ENCODE results near the gene BPIFB6. TPM values are rescaled to one million over a fixed set of nuclear protein-coding genes. Genes with fewer than 3 reads are reported as not detected.

The BPIFB6 gene
- total RNA-seq, 1 experiment from 2014 or later = not detected

DNA sequence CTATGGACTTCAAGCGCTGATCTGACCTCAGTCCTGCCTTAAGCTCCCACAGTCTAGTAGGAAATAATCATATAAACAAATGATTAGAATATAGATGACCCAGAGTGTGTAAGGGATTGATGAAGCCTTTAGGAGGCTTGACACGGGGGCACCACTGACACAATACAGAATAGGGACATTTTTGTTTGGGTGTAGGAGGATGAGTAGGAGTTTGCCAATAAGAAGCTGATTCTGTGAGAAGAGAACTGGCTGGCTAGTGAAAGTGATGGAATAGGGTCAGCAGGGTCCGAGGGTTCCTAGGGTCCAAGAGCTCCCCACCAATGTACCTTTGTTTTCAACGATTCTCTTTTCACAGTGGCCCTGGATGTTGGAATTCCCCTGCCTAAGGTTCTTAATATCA lies 40.9 kb downstream of the BPIFB6 start:
- H3K4me1 ChIP-seq (ENCODE audit: insufficient read depth, low read length) = no peaks in the 10 kb centered on the region
- no peak overlapping the region for H3K4me2 ChIP-seq (ENCODE audit: low read length)
- intact Hi-C loops (cut with micrococcal nuclease) = no loop called here
- no peak overlapping the region for H3K9ac ChIP-seq (ENCODE audit: low read length)
- H3K79me2 ChIP-seq (ENCODE audit: low read length) = no peaks in the 10 kb centered on the region
- CTCF ChIA-PET = no interaction called here
- H2AFZ ChIP-seq (ENCODE audit: low read length) = no peak overlapping the region
- ATAC-seq (no peak), DNase-seq (no peak)
- TF ChIP-seq EZH2phosphoT487 (IDR thresholded peaks at IDR 0.05; ENCODE audit: borderline replicate concordance, low read length) = no peak
- TF ChIP-seq EZH2 (IDR thresholded peaks at IDR 0.05; ENCODE audit: low read length, unreplicated experiment) = no peak
- TF ChIP-seq, protein P1, sequence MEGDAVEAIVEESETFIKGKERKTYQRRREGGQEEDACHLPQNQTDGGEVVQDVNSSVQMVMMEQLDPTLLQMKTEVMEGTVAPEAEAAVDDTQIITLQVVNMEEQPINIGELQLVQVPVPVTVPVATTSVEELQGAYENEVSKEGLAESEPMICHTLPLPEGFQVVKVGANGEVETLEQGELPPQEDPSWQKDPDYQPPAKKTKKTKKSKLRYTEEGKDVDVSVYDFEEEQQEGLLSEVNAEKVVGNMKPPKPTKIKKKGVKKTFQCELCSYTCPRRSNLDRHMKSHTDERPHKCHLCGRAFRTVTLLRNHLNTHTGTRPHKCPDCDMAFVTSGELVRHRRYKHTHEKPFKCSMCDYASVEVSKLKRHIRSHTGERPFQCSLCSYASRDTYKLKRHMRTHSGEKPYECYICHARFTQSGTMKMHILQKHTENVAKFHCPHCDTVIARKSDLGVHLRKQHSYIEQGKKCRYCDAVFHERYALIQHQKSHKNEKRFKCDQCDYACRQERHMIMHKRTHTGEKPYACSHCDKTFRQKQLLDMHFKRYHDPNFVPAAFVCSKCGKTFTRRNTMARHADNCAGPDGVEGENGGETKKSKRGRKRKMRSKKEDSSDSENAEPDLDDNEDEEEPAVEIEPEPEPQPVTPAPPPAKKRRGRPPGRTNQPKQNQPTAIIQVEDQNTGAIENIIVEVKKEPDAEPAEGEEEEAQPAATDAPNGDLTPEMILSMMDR (conservative IDR thresholded peaks at IDR 0.05; ENCODE audit: low read depth, low read length) = no peak
- H3K9me2 ChIP-seq (replicated peaks; ENCODE audit: low read length) = no peaks in the 10 kb centered on the region
- no peaks in the 10 kb centered on the region for H3F3A ChIP-seq (ENCODE audit: low read length, unreplicated experiment)
- POLR2A ChIA-PET (ENCODE audit: unreplicated experiment) = no interaction called here
- H3K27ac ChIP-seq (ENCODE audit: low read length) = no peak overlapping the region
- no peaks in the 10 kb centered on the region for H3K9me3 ChIP-seq (ENCODE audit: low read length)
- H4K20me1 ChIP-seq (ENCODE audit: low read length) = no peaks in the 10 kb centered on the region
- BruUV-seq (replicated peaks) = no TSS peak
- no peak overlapping the region for H3K4me3 ChIP-seq (ENCODE audit: low read length)
- no peaks in the 10 kb centered on the region for H3K36me3 ChIP-seq (ENCODE audit: low read depth, low read length)
- peaks cover 39% of the 10 kb centered on the region for H3K27me3 ChIP-seq (ENCODE audit: low read length)

DNA sequence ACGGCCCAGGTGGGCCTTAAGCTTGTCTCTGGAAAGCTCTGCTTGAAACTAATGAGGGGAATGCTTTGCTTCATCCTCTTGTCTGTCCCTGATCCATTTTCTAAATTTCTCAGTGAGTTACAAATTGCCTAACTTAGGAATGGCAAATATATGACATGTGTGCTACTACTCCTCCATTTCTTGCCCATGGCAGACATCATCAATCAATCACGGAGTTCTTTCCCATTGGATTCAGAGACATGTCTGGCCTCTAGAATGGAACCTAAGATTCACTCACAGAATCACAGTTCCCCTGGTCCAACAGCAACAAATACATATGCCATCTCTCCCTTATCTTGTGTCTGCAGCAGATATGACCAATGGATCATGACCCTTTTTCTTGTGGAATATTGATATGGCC lies 41.4 kb downstream of the BPIFB6 start:
- intact Hi-C loops (cut with micrococcal nuclease) = no loop called here
- ChIA-PET POLR2A (ENCODE audit: unreplicated experiment) (no interaction called here), CTCF (no interaction called here)
- no peaks in the 10 kb centered on the region for H3K9me3 ChIP-seq (ENCODE audit: low read length)
- no peak overlapping the region for H2AFZ ChIP-seq (ENCODE audit: low read length)
- no peaks in the 10 kb centered on the region for H3F3A ChIP-seq (ENCODE audit: low read length, unreplicated experiment)
- H3K4me1 ChIP-seq (ENCODE audit: insufficient read depth, low read length) = no peaks in the 10 kb centered on the region
- H3K9ac ChIP-seq (ENCODE audit: low read length) = no peak overlapping the region
- no peak overlapping the region for H3K27ac ChIP-seq (ENCODE audit: low read length)
- ATAC-seq = no peak
- peaks cover 39% of the 10 kb centered on the region for H3K27me3 ChIP-seq (ENCODE audit: low read length)
- no TSS peak for BruUV-seq (replicated peaks)
- no peaks in the 10 kb centered on the region for H3K36me3 ChIP-seq (ENCODE audit: low read depth, low read length)
- no peaks in the 10 kb centered on the region for H3K79me2 ChIP-seq (ENCODE audit: low read length)
- no peak overlapping the region for H3K4me3 ChIP-seq (ENCODE audit: low read length)
- H4K20me1 ChIP-seq (ENCODE audit: low read length) = no peaks in the 10 kb centered on the region
- TF ChIP-seq EZH2phosphoT487 (IDR thresholded peaks at IDR 0.05; ENCODE audit: borderline replicate concordance, low read length) (no peak), EZH2 (IDR thresholded peaks at IDR 0.05; ENCODE audit: low read length, unreplicated experiment) (no peak)
- TF ChIP-seq, protein P1 (conservative IDR thresholded peaks at IDR 0.05; ENCODE audit: low read depth, low read length) = no peak
- no peaks in the 10 kb centered on the region for H3K9me2 ChIP-seq (replicated peaks; ENCODE audit: low read length)
- DNase-seq = no peak
- H3K4me2 ChIP-seq (ENCODE audit: low read length) = no peak overlapping the region

DNA sequence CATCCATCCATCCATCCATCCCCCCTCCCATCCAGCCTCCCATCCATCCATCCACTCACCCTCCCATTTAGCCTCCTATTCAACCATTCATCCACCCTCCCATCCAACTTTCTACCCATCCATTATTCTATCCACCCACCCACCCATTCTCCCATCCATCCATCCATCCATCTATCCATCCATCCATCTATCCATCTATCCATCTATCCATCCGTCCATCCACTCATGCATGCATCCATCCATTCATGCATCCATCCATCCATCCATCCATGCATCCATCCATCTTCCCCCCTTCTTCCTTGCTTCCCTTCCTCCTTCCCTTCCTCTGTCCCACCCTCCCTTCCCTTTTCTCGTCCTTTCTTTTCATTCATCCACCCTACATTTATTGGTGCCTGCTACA lies 43.2 kb downstream of the BPIFB6 start:
- no peaks in the 10 kb centered on the region for H3K9me2 ChIP-seq (replicated peaks; ENCODE audit: low read length)
- no peaks in the 10 kb centered on the region for H3K36me3 ChIP-seq (ENCODE audit: low read depth, low read length)
- ATAC-seq (no peak), DNase-seq (no peak)
- H3K27ac ChIP-seq (ENCODE audit: low read length) = no peak overlapping the region
- no peak overlapping the region for H3K4me3 ChIP-seq (ENCODE audit: low read length)
- ChIA-PET CTCF (no interaction called here), POLR2A (ENCODE audit: unreplicated experiment) (no interaction called here)
- no peak for TF ChIP-seq EZH2phosphoT487 (IDR thresholded peaks at IDR 0.05; ENCODE audit: borderline replicate concordance, low read length)
- TF ChIP-seq EZH2 (IDR thresholded peaks at IDR 0.05; ENCODE audit: low read length, unreplicated experiment) = no peak
- TF ChIP-seq, protein P1 (conservative IDR thresholded peaks at IDR 0.05; ENCODE audit: low read depth, low read length) = no peak
- H3K79me2 ChIP-seq (ENCODE audit: low read length) = no peaks in the 10 kb centered on the region
- no peak overlapping the region for H2AFZ ChIP-seq (ENCODE audit: low read length)
- H3K9me3 ChIP-seq (ENCODE audit: low read length) = no peaks in the 10 kb centered on the region
- intact Hi-C loops (cut with micrococcal nuclease) = no loop called here
- BruUV-seq (replicated peaks) = no TSS peak
- no peak overlapping the region for H3K4me2 ChIP-seq (ENCODE audit: low read length)
- H3F3A ChIP-seq (ENCODE audit: low read length, unreplicated experiment) = no peaks in the 10 kb centered on the region
- no peaks in the 10 kb centered on the region for H4K20me1 ChIP-seq (ENCODE audit: low read length)
- peaks cover 22% of the 10 kb centered on the region for H3K27me3 ChIP-seq (ENCODE audit: low read length)
- H3K9ac ChIP-seq (ENCODE audit: low read length) = no peak overlapping the region
- H3K4me1 ChIP-seq (ENCODE audit: insufficient read depth, low read length) = no peaks in the 10 kb centered on the region

Data from PC-3 (cell line).